K562 (cell line): ENCODE measurements around the gene SLC43A2. TPM values are rescaled to one million over a fixed set of nuclear protein-coding genes. Genes with fewer than 3 reads are reported as not detected.

Experiments
- CCNT2 ChIP-seq: IDR thresholded peaks from 2 replicates; pipeline ENCODE4 v1.6.1; 2011; ENCODE audit warnings: borderline replicate concordance, low read depth, mild to moderate bottlenecking, moderate library complexity, mixed read lengths, low read length; ENCODE audit not compliant: insufficient read length; ENCODE audit errors: extremely low read depth
- CHAMP1 ChIP-seq: fragments of 450-650 bp; IDR thresholded peaks from 2 replicates; pipeline ENCODE4 v1.6.1; 2016; ENCODE audit warnings: mild to moderate bottlenecking
- CHD1 ChIP-seq: fragments of 200-600 bp; sonication (generic); IDR thresholded peaks from one replicate; pipeline ENCODE4 v1.6.1; 2012; ENCODE audit warnings: mild to moderate bottlenecking, moderate library complexity, low read length, inconsistent platforms
- CLOCK ChIP-seq: fragments of 250-450 bp; sonication (Bioruptor Pico); IDR thresholded peaks from 2 replicates; pipeline ENCODE4 v1.4.0; 2020; ENCODE audit warnings: mild to moderate bottlenecking, moderate library complexity, borderline replicate concordance
- DLX4 ChIP-seq: fragments of 250-450 bp; sonication (Bioruptor Pico); IDR thresholded peaks from 2 replicates; pipeline ENCODE4 v1.6.1; 2021; ENCODE audit warnings: mild to moderate bottlenecking
- EGR1 ChIP-seq: fragments of 450-650 bp; conservative IDR thresholded peaks from 2 replicates; pipeline ENCODE4 v1.6.1; 2017; ENCODE audit warnings: mild to moderate bottlenecking
- FUS ChIP-seq: fragments of 200-400 bp; formaldehyde crosslinking; optimal IDR thresholded peaks from 2 replicates; pipeline ENCODE3; 2017; ENCODE audit warnings: low read depth, low read length
- GTF2E2 ChIP-seq: fragments of 200-800 bp; sonication (Bioruptor generic); IDR thresholded peaks from 2 replicates; pipeline ENCODE4 v1.6.1; 2016; ENCODE audit warnings: missing genetic modification characterization, missing compliant biosample characterization
- NR1H2 ChIP-seq: sonication (generic); formaldehyde crosslinking; IDR thresholded peaks from 2 replicates; pipeline ENCODE4 v1.4.0; 2020; ENCODE audit warnings: mild to moderate bottlenecking, missing genetic modification reagents
- RBM25 ChIP-seq: fragments of 200-400 bp; formaldehyde crosslinking; IDR thresholded peaks from 2 replicates; pipeline ENCODE4 v1.6.1; 2018; ENCODE audit warnings: low read length, low read depth, moderate library complexity; ENCODE audit not compliant: severe bottlenecking
- YY1 ChIP-seq, 3 experiments: IDR thresholded peaks; 2 replicates each; pipeline ENCODE4 v1.6.1; 2011; ENCODE audit warnings: low read length in 2 of 3, mild to moderate bottlenecking in 2 of 3, moderate library complexity in 2 of 3, borderline replicate concordance in 1 of 3, control low read depth in 1 of 3, low read depth in 1 of 3; ENCODE audit not compliant: insufficient read depth in 3 of 3, insufficient replicate concordance in 2 of 3, control insufficient read depth in 1 of 3, insufficient read length in 1 of 3; ENCODE audit errors: extremely low read depth in 1 of 3
- ZBTB43 ChIP-seq: sonication (generic); formaldehyde crosslinking; IDR thresholded peaks from 2 replicates; pipeline ENCODE4 v1.8.0; 2023; ENCODE audit warnings: mild to moderate bottlenecking, missing genetic modification reagents
- ZNF263 ChIP-seq: sonication (generic); formaldehyde crosslinking; IDR thresholded peaks from 2 replicates; pipeline ENCODE4 v1.8.0; 2022; ENCODE audit warnings: mild to moderate bottlenecking, missing genetic modification reagents, borderline replicate concordance
- ZNF280A ChIP-seq: fragments of 450-650 bp; IDR thresholded peaks from 2 replicates; pipeline ENCODE4 v1.6.1; 2018; ENCODE audit warnings: mild to moderate bottlenecking, low read depth; ENCODE audit not compliant: partially characterized antibody
- ZNF778 ChIP-seq: fragments of 450-650 bp; formaldehyde crosslinking; IDR thresholded peaks from 2 replicates; pipeline ENCODE4 v1.4.0; 2020; ENCODE audit warnings: mild to moderate bottlenecking, moderate library complexity
- ZSCAN32 ChIP-seq: fragments of 450-650 bp; formaldehyde crosslinking; IDR thresholded peaks from 2 replicates; pipeline ENCODE4 v1.4.0; 2020; ENCODE audit warnings: mild to moderate bottlenecking, moderate library complexity
- polyA plus RNA-seq, 8 experiments: library from polyadenylated mRNA; depleted of rRNA in 4 of 8; stranded (reverse) in 5 of 8; unstranded in 3 of 8; fragments of >200 nt; fragmentation: Nextera tagmentation in 2 of 8; fragmentation: Illumina TruSeq in 1 of 8; extraction: Ambion mirVana in 2 of 8; extraction: Trizol in 1 of 8; gene quantifications; 2 replicates each; pipeline versions ENCODE4 v1.2.1 to v1.2.3, GENCODE V29; 2011 to 2014; ENCODE audit warnings: inconsistent platforms in 1 of 8, missing spikeins in 1 of 8
- total RNA-seq, 7 experiments: library from RNA; depleted of rRNA in 6 of 7; stranded (reverse); fragments of >200 nt in 6 of 7; fragmentation: Illumina TruSeq in 2 of 7; extraction: Trizol in 2 of 7; gene quantifications; 2 replicates each; pipeline versions ENCODE4 v1.2.1 to v1.2.3, GENCODE V29; 2011 to 2021; ENCODE audit warnings: low replicate concordance in 1 of 7

The SLC43A2 gene
- total and polyA plus RNA-seq, 9 of the 15 experiments (the other 6 are each of a cell fraction or from before 2014, with no cell fraction given) = 0.03 to 10.2 (median 3.6) TPM

- TF ChIP-seq CHAMP1 = no peak
- peak; percentile 32 to 91 (median 87) for TF ChIP-seq YY1 (IDR thresholded peaks at IDR 0.05; ENCODE audit: borderline replicate concordance in 1 of 3, control insufficient read depth in 1 of 3, extremely low read depth in 1 of 3, insufficient read depth in 3 of 3, insufficient read length in 1 of 3, insufficient replicate concordance in 2 of 3, low read depth in 1 of 3, low read length in 2 of 3)
- TF ChIP-seq DLX4 (CRISPR knock-in tag) = no peak
- no peak for TF ChIP-seq ZSCAN32
- peak; percentile 83 for TF ChIP-seq FUS
- TF ChIP-seq ZNF263 (CRISPR knock-in tag) = no peak
- no peak for TF ChIP-seq ZBTB43 (CRISPR knock-in tag)
- TF ChIP-seq GTF2E2 (tag) = peak; percentile 78; the same call in 1 of the 2 replicates
- peak; percentile 23 for TF ChIP-seq RBM25
- peak; percentile 27; the same call in 1 of the 2 replicates for TF ChIP-seq NR1H2 (CRISPR knock-in tag)
- peak; percentile 69 for TF ChIP-seq CHD1
- no peak for TF ChIP-seq CLOCK (CRISPR knock-in tag)
- no peak for TF ChIP-seq ZNF778 (CRISPR knock-in tag)
- no peak for TF ChIP-seq EGR1
- no peak for TF ChIP-seq ZNF280A
- TF ChIP-seq CCNT2 = peak; percentile 49
These were observed 20.6 kb upstream of the SLC43A2 start (continued) for GRCh38 chr17:1648963-1649843.
